Thyroid gland (tissue), 4 donors: ENCODE measurements around the gene DNM3. TPM values are rescaled to one million over a fixed set of nuclear protein-coding genes. Genes with fewer than 3 reads are reported as not detected.
A peak's percentile ranks its signal among the peaks of the same experiment; 100 is the strongest.

Experiments
- DNase-seq, 2 donors: peaks; one replicate each; pipeline ENCODE4 v3.0.0-alpha.2; 2019
- H3K27ac ChIP-seq, 3 donors: fragments of 200-600 bp; sonication (generic); 1 replicate in 2 of 3; 2 replicates in 1 of 3; pipeline ENCODE4 v1.5.1; 2016 to 2019; ENCODE audit warnings: mild to moderate bottlenecking in 1 of 3, moderate library complexity in 1 of 3
- H3K27me3 ChIP-seq: fragments of 200-600 bp; sonication (generic); one replicate; pipeline ENCODE4 v1.5.1; 2019
- H3K36me3 ChIP-seq, 2 donors: fragments of 200-600 bp; sonication (generic); one replicate each; pipeline ENCODE4 v1.5.1; 2016 to 2019
- H3K4me1 ChIP-seq, 2 donors: fragments of 200-600 bp; sonication (generic); one replicate each; pipeline ENCODE4 v1.5.1; 2017 to 2019
- H3K4me3 ChIP-seq, 3 donors: fragments of 200-600 bp; sonication (generic); replicated peaks in 1 of 3; 1 replicate in 2 of 3; 2 replicates in 1 of 3; pipeline ENCODE4 v1.5.1; 2016; ENCODE audit warnings: mild to moderate bottlenecking in 1 of 3
- H3K9me3 ChIP-seq: fragments of 200-600 bp; sonication (generic); one replicate; pipeline ENCODE4 v1.5.1; 2017
- CTCF ChIP-seq, 6 experiments: fragments of 200-600 bp in 3 of 6; fragments of 450-650 bp in 3 of 6; sonication (generic) in 3 of 6; IDR thresholded peaks; one replicate each; pipeline ENCODE4 v1.5.1; 2016 to 2019; ENCODE audit warnings: antibody characterized with exemption in 6 of 6, mild to moderate bottlenecking in 2 of 6, inconsistent platforms in 1 of 6, moderate library complexity in 1 of 6
- POLR2A ChIP-seq, 2 donors: fragments of 450-650 bp; IDR thresholded peaks; one replicate each; pipeline ENCODE4 v1.6.1; 2017; ENCODE audit warnings: antibody characterized with exemption in 2 of 2, mild to moderate bottlenecking in 2 of 2, moderate library complexity in 1 of 2
- WGBS, 2 donors: methylation state at CpG; one replicate each; pipeline ENCODE4 v1.1.5; 2017; 5-methylcytosine and 5-hydroxymethylcytosine counted together
- intact Hi-C: fragments of 100-400 bp; cut with DNase I; formaldehyde crosslinking; loops from one replicate; pipeline ENCODE4 v1.15.1; 2023
- total RNA-seq, 4 donors: library from RNA; depleted of rRNA; stranded (reverse); fragments of >200 nt; gene quantifications; one replicate each; pipeline ENCODE4 v1.2.3, GENCODE V29; 2016

Gene DNM3
- total RNA-seq, 4 donors from 2014 or later, result 9.0 to 13.6 (median 10.8) TPM

GRCh38 chr1:172241540-172241939, 400.2 kb downstream of the DNM3 start:
- Histone ChIP-seq H3K36me3 (no peaks in the 10 kb centered on the region), H3K27ac (no peak overlapping the region), H3K4me3 (no peak overlapping the region), H3K9me3 (no peaks in the 10 kb centered on the region), H3K4me1 (peaks cover 5 to 11% of the 10 kb centered on the region in 2 donors), H3K27me3 (no peaks in the 10 kb centered on the region)
- DNase-seq, result peak in 1 of 2 donors; percentile 4
- TF ChIP-seq CTCF (IDR thresholded peaks at IDR 0.05), result no peak
- no peak for TF ChIP-seq POLR2A (IDR thresholded peaks at IDR 0.05)
- WGBS, 2 donors, result 28% methylated on average over 1 of the region's 1 CpG
- intact Hi-C loops, result no loop called here

- Histone ChIP-seq H3K36me3 (no peaks in the 10 kb centered on the region), H3K27ac (no peak overlapping the region), H3K4me1 (peaks cover 5 to 10% of the 10 kb centered on the region in 2 donors), H3K9me3 (no peaks in the 10 kb centered on the region), H3K27me3 (no peaks in the 10 kb centered on the region), H3K4me3 (no peak overlapping the region)
- intact Hi-C loops, result no loop called here
- TF ChIP-seq CTCF (IDR thresholded peaks at IDR 0.05), result no peak
- TF ChIP-seq POLR2A (IDR thresholded peaks at IDR 0.05), result no peak
- DNase-seq, result no peak
- whole genome bisulfite sequencing, 2 donors, result 91 to 98% methylated on average over 1 of the region's 1 CpG
Measured at GRCh38 chr1:172244865-172245264, 403.6 kb downstream of the DNM3 start.

- no peak overlapping the region for H3K4me3 ChIP-seq
- no peaks in the 10 kb centered on the region for H3K36me3 ChIP-seq
- H3K4me1 ChIP-seq, result peaks cover 0 to 4% of the 10 kb centered on the region in 2 donors
- 74 to 96% methylated on average over 3 of the region's 3 CpGs for WGBS, 2 donors
- no peaks in the 10 kb centered on the region for H3K27me3 ChIP-seq
- intact Hi-C loops, result no loop called here
- TF ChIP-seq CTCF (IDR thresholded peaks at IDR 0.05) (no peak), POLR2A (IDR thresholded peaks at IDR 0.05) (no peak)
- no peaks in the 10 kb centered on the region for H3K9me3 ChIP-seq
- DNase-seq, result no peak
- H3K27ac ChIP-seq, result no peak overlapping the region
Measured at GRCh38 chr1:172245788-172246187, 404.5 kb downstream of the DNM3 start.

DNA sequence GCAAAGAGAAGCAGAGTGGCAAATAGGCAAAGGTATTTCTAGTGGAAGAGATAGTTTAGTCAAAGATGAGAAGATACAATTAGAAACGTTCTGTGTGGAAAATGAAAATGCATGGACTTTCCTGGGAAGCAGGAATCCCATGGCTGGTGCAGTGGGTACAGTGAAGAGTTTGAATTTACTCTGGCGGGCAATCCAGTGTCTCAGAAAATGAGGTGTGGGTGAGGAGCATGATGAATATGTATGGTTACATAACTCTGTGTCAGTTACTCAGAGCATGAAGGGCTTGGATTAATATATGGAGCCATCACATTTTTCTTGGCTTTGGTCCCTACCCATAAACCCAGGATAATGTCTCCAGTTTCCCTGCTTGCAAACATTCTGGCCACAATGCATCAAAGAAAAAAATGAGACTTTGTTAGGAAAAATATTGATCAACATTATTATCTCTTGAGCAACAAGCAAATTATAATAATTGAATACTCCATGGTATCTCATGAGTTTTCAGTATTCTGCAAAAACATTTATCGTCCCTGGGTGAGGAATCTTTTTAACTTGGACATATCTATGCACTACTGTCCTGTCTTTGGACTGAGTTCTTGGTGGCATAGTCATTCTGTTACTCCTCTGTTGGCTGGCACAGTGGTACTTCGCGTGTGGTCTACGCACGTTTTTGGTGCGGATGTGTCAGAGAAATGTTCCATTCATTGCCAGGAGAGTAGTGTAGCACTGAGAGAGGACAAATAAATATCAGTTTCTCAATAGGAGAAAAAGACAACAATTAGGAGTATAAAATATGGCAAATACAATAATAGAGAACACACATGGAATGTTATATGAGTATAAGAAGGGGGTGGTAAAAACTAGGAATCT, 405.5 kb downstream of the DNM3 start:
- Histone ChIP-seq H3K36me3 (no peaks in the 10 kb centered on the region), H3K27me3 (no peaks in the 10 kb centered on the region), H3K4me1 (peaks cover 0 to under 1% of the 10 kb centered on the region in 2 donors), H3K4me3 (no peak overlapping the region), H3K9me3 (no peaks in the 10 kb centered on the region), H3K27ac (no peak overlapping the region)
- TF ChIP-seq POLR2A (IDR thresholded peaks at IDR 0.05) (no peak), CTCF (IDR thresholded peaks at IDR 0.05) (no peak)
- intact Hi-C loops, result no loop called here
- WGBS, 2 donors, result 94 to 95% methylated on average over 8 of the region's 8 CpGs
- no peak for DNase-seq

DNA sequence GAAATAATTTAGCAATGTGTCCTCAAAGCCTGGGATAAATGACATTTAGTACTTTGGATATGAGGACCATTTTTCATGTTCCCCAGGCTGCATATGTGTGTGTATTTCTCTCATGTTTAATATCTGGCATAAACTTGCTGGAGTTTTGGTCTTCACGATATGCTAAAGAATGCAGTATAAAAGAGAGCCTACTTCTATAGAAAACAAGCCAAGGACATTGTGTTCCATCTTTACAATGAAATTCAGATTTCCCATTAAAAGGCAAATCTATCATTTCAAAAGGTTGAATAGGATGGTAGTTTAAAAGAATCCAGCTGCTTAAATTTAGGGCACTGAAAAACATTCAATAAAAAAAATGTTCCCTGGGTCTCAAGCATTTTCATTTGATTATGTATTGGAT, 410.2 kb downstream of the DNM3 start:
- DNase-seq, result no peak
- intact Hi-C loops, result no loop called here
- no peak overlapping the region for H3K27ac ChIP-seq
- no peaks in the 10 kb centered on the region for H3K27me3 ChIP-seq
- H3K36me3 ChIP-seq, result no peaks in the 10 kb centered on the region
- 86 to 93% methylated on average over 1 of the region's 1 CpG for WGBS, 2 donors
- no peaks in the 10 kb centered on the region for H3K9me3 ChIP-seq
- H3K4me1 ChIP-seq, result no peaks in the 10 kb centered on the region
- H3K4me3 ChIP-seq, result no peak overlapping the region
- no peak for TF ChIP-seq POLR2A (IDR thresholded peaks at IDR 0.05)
- TF ChIP-seq CTCF (IDR thresholded peaks at IDR 0.05), result no peak
